Mesenchymal stem cell (in vitro differentiated cells and primary cell): ENCODE data around the gene PHF20.

Experiments
- DNase-seq: peaks from one replicate; pipeline ENCODE4 v3.0.0-alpha.2; 2013
- H2AFZ ChIP-seq: one replicate; pipeline ENCODE4 v1.6.1; 2013; ENCODE audit warnings: low read depth, mild to moderate bottlenecking, control low read depth, inconsistent platforms, low read length, moderate library complexity
- H2AK5ac ChIP-seq: 2 replicates; pipeline ENCODE4 v1.6.1; 2013; ENCODE audit warnings: low read length, moderate library complexity, mild to moderate bottlenecking, inconsistent platforms; ENCODE audit not compliant: severe bottlenecking
- H2BK120ac ChIP-seq: one replicate; pipeline ENCODE4 v1.6.1; 2013; ENCODE audit warnings: low read depth, mild to moderate bottlenecking, inconsistent platforms, low read length, moderate library complexity
- H2BK12ac ChIP-seq, 2 experiments: one replicate each; pipeline ENCODE4 v1.6.1; 2013; ENCODE audit warnings: inconsistent platforms in 2 of 2, low read length in 2 of 2, mild to moderate bottlenecking in 2 of 2, moderate library complexity in 2 of 2, control low read depth in 1 of 2
- H2BK15ac ChIP-seq: one replicate; pipeline ENCODE4 v1.6.1; 2013; ENCODE audit warnings: mild to moderate bottlenecking, low read depth, inconsistent platforms; ENCODE audit not compliant: poor library complexity, severe bottlenecking
- H2BK5ac ChIP-seq: 2 replicates; pipeline ENCODE4 v1.6.1; 2013; ENCODE audit warnings: low read depth, mild to moderate bottlenecking, low read length, control low read depth, inconsistent platforms; ENCODE audit not compliant: poor library complexity, severe bottlenecking
- H3K14ac ChIP-seq, 2 experiments: one replicate each; pipeline ENCODE4 v1.6.1; 2013; ENCODE audit warnings: inconsistent platforms in 2 of 2, low read length in 2 of 2, control low read depth in 1 of 2, mild to moderate bottlenecking in 1 of 2, moderate library complexity in 1 of 2
- H3K18ac ChIP-seq, 2 experiments: one replicate each; pipeline ENCODE4 v1.6.1; 2013; ENCODE audit warnings: inconsistent platforms in 2 of 2, low read length in 2 of 2, control low read depth in 1 of 2, low read depth in 1 of 2, mild to moderate bottlenecking in 1 of 2
- H3K23ac ChIP-seq, 2 experiments: one replicate each; pipeline ENCODE4 v1.6.1; 2013; ENCODE audit warnings: inconsistent platforms in 2 of 2, low read length in 2 of 2, mild to moderate bottlenecking in 2 of 2, moderate library complexity in 2 of 2, control low read depth in 1 of 2
- H3K27ac ChIP-seq: 2 replicates; pipeline ENCODE4 v1.5.1; 2013; ENCODE audit warnings: mild to moderate bottlenecking, moderate library complexity, low read length, control low read depth, inconsistent platforms; ENCODE audit not compliant: poor library complexity, severe bottlenecking
- H3K27me3 ChIP-seq, 2 experiments: 2 replicates each; pipeline versions ENCODE4 v1.6.1 to v1.7.0; 2013; ENCODE audit warnings: low read length in 2 of 2, mild to moderate bottlenecking in 2 of 2, moderate library complexity in 2 of 2, control low read depth in 1 of 2, inconsistent platforms in 1 of 2; ENCODE audit not compliant: control insufficient read depth in 1 of 2, insufficient read depth in 1 of 2
- H3K36me3 ChIP-seq, 2 experiments: 2 replicates each; pipeline versions ENCODE4 v1.6.1 to v1.7.0; 2013; ENCODE audit warnings: low read length in 2 of 2, control low read depth in 1 of 2, inconsistent platforms in 1 of 2, low read depth in 1 of 2, mild to moderate bottlenecking in 1 of 2; ENCODE audit not compliant: insufficient read depth in 2 of 2, control insufficient read depth in 1 of 2
- H3K4ac ChIP-seq, 2 experiments: one replicate each; pipeline ENCODE4 v1.6.1; 2013; ENCODE audit warnings: inconsistent platforms in 2 of 2, low read length in 2 of 2, mild to moderate bottlenecking in 2 of 2, moderate library complexity in 2 of 2, control low read depth in 1 of 2, low read depth in 1 of 2
- H3K4me1 ChIP-seq: 2 replicates; pipeline ENCODE4 v1.6.1; 2013; ENCODE audit warnings: low read depth, low read length, control low read depth; ENCODE audit not compliant: control insufficient read depth, insufficient read depth
- H3K4me2 ChIP-seq: 2 replicates; pipeline ENCODE4 v1.6.1; 2013; ENCODE audit warnings: low read length, mild to moderate bottlenecking, inconsistent platforms; ENCODE audit not compliant: poor library complexity, severe bottlenecking
- H3K4me3 ChIP-seq, 2 experiments: 2 replicates each; pipeline versions ENCODE4 v1.5.1 to v1.7.0; 2013; ENCODE audit warnings: low read length in 2 of 2, mild to moderate bottlenecking in 2 of 2, control low read depth in 1 of 2, low read depth in 1 of 2; ENCODE audit not compliant: insufficient read depth in 1 of 2
- H3K79me1 ChIP-seq: replicated peaks from 2 replicates; pipeline ENCODE4 v1.6.1; 2013; ENCODE audit warnings: mild to moderate bottlenecking, control low read depth, low read length, inconsistent platforms; ENCODE audit not compliant: poor library complexity, severe bottlenecking
- H3K9ac ChIP-seq: 2 replicates; pipeline ENCODE4 v1.7.0; 2013; ENCODE audit warnings: mild to moderate bottlenecking, low read length, moderate library complexity
- H3K9me3 ChIP-seq: 2 replicates; pipeline ENCODE4 v1.7.0; 2013; ENCODE audit warnings: mild to moderate bottlenecking, low read length; ENCODE audit not compliant: control insufficient read depth
- H4K8ac ChIP-seq: one replicate; pipeline ENCODE4 v1.6.1; 2013; ENCODE audit warnings: inconsistent platforms, mild to moderate bottlenecking, low read length, moderate library complexity
- H4K91ac ChIP-seq: one replicate; pipeline ENCODE4 v1.6.1; 2013; ENCODE audit warnings: mild to moderate bottlenecking, low read length, inconsistent platforms
- WGBS: methylation state at CpG from one replicate; pipeline ENCODE4 v1.1.7; 2013; ENCODE audit warnings: mixed read lengths; 5-methylcytosine and 5-hydroxymethylcytosine counted together

Gene PHF20

GRCh38 chr20:35885212-35885611, 113.4 kb downstream of the PHF20 start:
- Histone ChIP-seq H3K4me2 (no peak overlapping the region), H2AFZ (no peak overlapping the region), H2BK120ac (no peak overlapping the region), H3K9ac (peak overlapping the region; percentile 88), H2BK5ac (no peak overlapping the region), H3K27ac (no peak overlapping the region), H4K91ac (no peak overlapping the region), H3K18ac (no peak overlapping the region), H3K79me1 (peaks cover 17% of the 10 kb centered on the region), H3K4me1 (peaks cover 11% of the 10 kb centered on the region), H3K4ac (no peak overlapping the region), H3K14ac (no peak overlapping the region), H2BK12ac (no peak overlapping the region), H3K36me3 (peaks cover 3 to 4% of the 10 kb centered on the region in 2 experiments), H4K8ac (no peak overlapping the region), H2AK5ac (no peak overlapping the region), H3K9me3 (no peaks in the 10 kb centered on the region), H3K4me3 (no peak overlapping the region), H3K27me3 (no peaks in the 10 kb centered on the region), H3K23ac (no peak overlapping the region), H2BK15ac (no peak overlapping the region)
- no peak for DNase-seq
- WGBS, result no CpG with 5 or more reads among the region's 1 CpG

GRCh38 chr20:35886537-35886936, 114.7 kb downstream of the PHF20 start:
- Histone ChIP-seq H3K79me1 (peaks cover 19% of the 10 kb centered on the region), H3K4me3 (no peak overlapping the region), H2BK12ac (no peak overlapping the region), H3K36me3 (peaks cover 3 to 4% of the 10 kb centered on the region in 2 experiments), H2BK15ac (no peak overlapping the region), H3K27me3 (no peaks in the 10 kb centered on the region), H4K91ac (no peak overlapping the region), H3K4ac (no peak overlapping the region), H4K8ac (no peak overlapping the region), H3K18ac (no peak overlapping the region), H3K9me3 (no peaks in the 10 kb centered on the region), H2BK120ac (no peak overlapping the region), H2AK5ac (no peak overlapping the region), H3K27ac (no peak overlapping the region), H3K9ac (peak overlapping the region; percentile 34), H3K23ac (no peak overlapping the region), H2BK5ac (no peak overlapping the region), H3K14ac (peak overlapping the region in 1 of 2 experiments; percentile 23), H3K4me1 (peaks cover 11% of the 10 kb centered on the region), H3K4me2 (no peak overlapping the region), H2AFZ (no peak overlapping the region)
- 76% methylated on average over 2 of the region's 3 CpGs for WGBS
- peak; percentile 73 for DNase-seq

GRCh38 chr20:35887393-35888064, 115.7 kb downstream of the PHF20 start:
- Histone ChIP-seq H3K9me3 (no peaks in the 10 kb centered on the region), H3K18ac (no peak overlapping the region), H4K91ac (no peak overlapping the region), H2AK5ac (no peak overlapping the region), H3K4me2 (no peak overlapping the region), H2AFZ (no peak overlapping the region), H3K27ac (no peak overlapping the region), H3K23ac (no peak overlapping the region), H3K36me3 (peaks cover 3 to 4% of the 10 kb centered on the region in 2 experiments), H3K27me3 (no peaks in the 10 kb centered on the region), H4K8ac (no peak overlapping the region), H3K4ac (no peak overlapping the region), H3K79me1 (peaks cover 22% of the 10 kb centered on the region), H2BK15ac (no peak overlapping the region), H3K14ac (no peak overlapping the region), H2BK12ac (no peak overlapping the region), H3K9ac (no peak overlapping the region), H3K4me3 (no peak overlapping the region), H2BK120ac (no peak overlapping the region), H2BK5ac (no peak overlapping the region), H3K4me1 (peaks cover 11% of the 10 kb centered on the region)
- no peak for DNase-seq
- WGBS, result 93% methylated on average over 3 of the region's 8 CpGs

GRCh38 chr20:35888657-35889056, 116.8 kb downstream of the PHF20 start:
- Histone ChIP-seq H4K8ac (no peak overlapping the region), H3K4me1 (peaks cover 9% of the 10 kb centered on the region), H2AFZ (no peak overlapping the region), H3K18ac (no peak overlapping the region), H4K91ac (no peak overlapping the region), H3K4ac (no peak overlapping the region), H3K27me3 (no peaks in the 10 kb centered on the region), H3K9me3 (no peaks in the 10 kb centered on the region), H2BK15ac (no peak overlapping the region), H2BK120ac (no peak overlapping the region), H3K36me3 (peaks cover 3 to 4% of the 10 kb centered on the region in 2 experiments), H3K23ac (no peak overlapping the region), H3K9ac (peak overlapping the region; percentile 37), H3K79me1 (peaks cover 22% of the 10 kb centered on the region), H3K4me3 (no peak overlapping the region), H2BK12ac (no peak overlapping the region), H3K14ac (no peak overlapping the region), H2BK5ac (no peak overlapping the region), H3K4me2 (no peak overlapping the region), H2AK5ac (no peak overlapping the region), H3K27ac (no peak overlapping the region)
- peak; percentile 33 for DNase-seq
- WGBS, result 90% methylated on average over 1 of the region's 1 CpG
